CD4-positive, alpha-beta T cell treated with Interleukin-21 for 1 hour (primary cell): ENCODE data around the gene UMAD1.
A peak's percentile ranks its signal among the peaks of the same experiment; 100 is the strongest.

Experiments
- DNase-seq: peaks from one replicate; pipeline ENCODE4 v3.0.0-alpha.2; 2020

The UMAD1 gene

GRCh38 chr7:7850150-7850549, 209.6 kb downstream of the UMAD1 start:
- no peak for DNase-seq

GRCh38 chr7:7851381-7851780, 210.8 kb downstream of the UMAD1 start:
- DNase-seq: peak; percentile 12

GRCh38 chr7:7851991-7852390, 211.4 kb downstream of the UMAD1 start:
- no peak for DNase-seq

- no peak for DNase-seq
These were observed 216.6 kb downstream of the UMAD1 start for GRCh38 chr7:7857143-7857583.

GRCh38 chr7:7858559-7858958, 218.0 kb downstream of the UMAD1 start:
- DNase-seq: no peak

- no peak for DNase-seq
These were observed 218.9 kb downstream of the UMAD1 start for GRCh38 chr7:7859411-7859810.

- no peak for DNase-seq
These were observed 220.7 kb downstream of the UMAD1 start for GRCh38 chr7:7861211-7861633.

- DNase-seq: no peak
These were observed 221.8 kb downstream of the UMAD1 start for GRCh38 chr7:7862393-7862792.

GRCh38 chr7:7867846-7868571, 227.5 kb downstream of the UMAD1 start:
- no peak for DNase-seq

GRCh38 chr7:7868572-7868899, 228.0 kb downstream of the UMAD1 start:
- no peak for DNase-seq

- DNase-seq: no peak
These were observed 228.5 kb downstream of the UMAD1 start for GRCh38 chr7:7869036-7869435.

GRCh38 chr7:7869651-7870050, 229.1 kb downstream of the UMAD1 start:
- no peak for DNase-seq

GRCh38 chr7:7870555-7870954, 230.0 kb downstream of the UMAD1 start:
- DNase-seq: no peak

GRCh38 chr7:7876419-7876818, 235.9 kb downstream of the UMAD1 start:
- DNase-seq: no peak

GRCh38 chr7:7881581-7881980, 241.0 kb downstream of the UMAD1 start:
- DNase-seq: no peak

GRCh38 chr7:7882888-7883287, 242.3 kb downstream of the UMAD1 start:
- no peak for DNase-seq

- DNase-seq: no peak
These were observed 242.8 kb downstream of the UMAD1 start for GRCh38 chr7:7883394-7883793.

- DNase-seq: no peak
These were observed 244.3 kb downstream of the UMAD1 start for GRCh38 chr7:7884855-7885254.

GRCh38 chr7:7889791-7890568, 249.4 kb downstream of the UMAD1 start:
- DNase-seq: no peak

GRCh38 chr7:7895004-7895650, 254.6 kb downstream of the UMAD1 start:
- no peak for DNase-seq

- no peak for DNase-seq
These were observed 255.2 kb downstream of the UMAD1 start for GRCh38 chr7:7895754-7896153.

- DNase-seq: no peak
These were observed 257.0 kb downstream of the UMAD1 start for GRCh38 chr7:7897509-7897908.

GRCh38 chr7:7897949-7898515, 257.5 kb downstream of the UMAD1 start:
- no peak for DNase-seq

- no peak for DNase-seq
These were observed 262.3 kb downstream of the UMAD1 start for GRCh38 chr7:7902845-7903244.
